ENCODE measurements around the gene DMD.

Gene DMD

GRCh38 chrX:31252133-31252532 is 1959.2 kb downstream of the DMD start:
- no peak for DNase-seq

DNA sequence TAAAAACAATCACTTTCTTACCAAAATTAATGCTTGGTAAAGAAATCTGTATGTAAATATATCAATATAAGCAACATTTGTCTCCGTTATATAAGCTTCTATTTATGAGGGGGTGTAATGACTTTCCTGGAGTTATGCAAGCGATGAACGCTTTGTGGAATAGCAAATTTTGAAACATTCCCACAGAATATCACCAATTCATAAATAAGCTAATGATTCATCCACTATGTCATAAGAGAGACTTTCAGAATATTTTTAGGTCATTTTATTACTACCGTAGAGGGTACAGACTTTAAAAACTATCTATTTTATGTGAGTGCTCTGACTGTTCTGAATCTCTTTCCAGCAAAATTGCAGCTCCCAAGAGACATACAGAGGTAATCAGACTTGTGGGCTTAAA is 1960.0 kb downstream of the DMD start:
- DNase-seq = no peak

DNA sequence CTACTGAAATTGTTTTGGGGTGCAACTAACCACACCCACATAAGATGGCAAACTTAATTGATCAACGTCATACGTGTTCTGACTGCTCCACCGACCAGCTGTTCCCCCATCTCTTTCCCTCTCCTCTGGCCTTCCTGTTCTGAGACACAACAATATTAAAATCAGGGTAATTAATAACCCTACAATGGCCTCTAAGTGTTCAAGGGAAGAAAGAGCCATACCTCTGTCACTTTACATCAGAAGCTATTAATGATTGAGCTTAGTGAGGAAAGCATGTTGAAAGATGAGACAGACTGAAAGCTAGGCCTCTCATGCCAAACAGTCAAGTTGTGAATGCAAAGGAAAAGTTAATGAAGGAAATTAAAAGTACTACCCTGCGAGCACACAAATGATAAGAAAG is 1965.6 kb downstream of the DMD start:
- DNase-seq = no peak

GRCh38 chrX:31243804-31244203 is 1967.5 kb downstream of the DMD start:
- DNase-seq = no peak

- no peak for DNase-seq
Observed at GRCh38 chrX:31240982-31241381, 1970.4 kb downstream of the DMD start.

DNA sequence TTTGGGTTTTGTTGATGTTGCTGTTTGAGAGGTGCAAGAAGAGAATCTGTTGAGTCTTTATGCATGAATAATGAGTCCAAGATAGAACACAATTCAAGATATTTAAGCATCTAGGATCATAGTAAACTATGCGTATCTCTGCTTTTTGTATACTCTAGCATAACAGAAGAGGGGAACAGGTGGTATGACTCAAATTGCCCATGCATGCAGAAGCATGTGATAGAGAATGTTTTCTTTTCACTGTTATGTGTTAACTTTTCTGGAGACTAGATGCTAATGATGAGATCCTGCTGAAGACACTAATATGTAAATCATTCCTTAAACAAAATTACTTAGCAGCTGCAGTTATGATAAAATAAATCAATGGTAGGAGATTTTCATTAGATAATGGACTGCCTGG is 1974.2 kb downstream of the DMD start:
- DNase-seq = no peak

- DNase-seq = no peak
Observed at GRCh38 chrX:31236231-31236630, 1975.1 kb downstream of the DMD start.

GRCh38 chrX:31233941-31234496 is 1977.3 kb downstream of the DMD start:
- no peak for DNase-seq

GRCh38 chrX:31232506-31232905 is 1978.8 kb downstream of the DMD start:
- no peak for DNase-seq

DNA sequence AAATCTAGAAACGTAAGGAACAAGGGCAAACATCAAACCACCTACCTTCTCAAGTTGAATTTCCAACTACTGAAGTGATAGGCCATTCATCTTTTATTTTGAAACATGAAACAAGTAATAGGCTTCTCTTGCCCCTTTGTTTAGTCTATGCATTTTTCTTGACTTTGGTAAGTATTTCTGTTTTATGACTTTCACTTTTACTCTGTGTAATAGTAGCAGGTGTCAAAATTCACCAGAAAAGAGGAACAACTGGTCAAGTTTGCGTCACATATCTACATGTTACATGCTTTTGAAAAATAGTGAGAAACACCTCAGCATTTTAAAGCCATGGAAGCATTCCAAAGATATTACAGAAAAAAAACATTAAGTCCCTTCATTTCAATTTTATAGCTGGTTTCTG is 1982.4 kb downstream of the DMD start:
- peak; percentile 34 for DNase-seq

GRCh38 chrX:31228415-31228832 is 1982.9 kb downstream of the DMD start:
- DNase-seq = no peak

DNA sequence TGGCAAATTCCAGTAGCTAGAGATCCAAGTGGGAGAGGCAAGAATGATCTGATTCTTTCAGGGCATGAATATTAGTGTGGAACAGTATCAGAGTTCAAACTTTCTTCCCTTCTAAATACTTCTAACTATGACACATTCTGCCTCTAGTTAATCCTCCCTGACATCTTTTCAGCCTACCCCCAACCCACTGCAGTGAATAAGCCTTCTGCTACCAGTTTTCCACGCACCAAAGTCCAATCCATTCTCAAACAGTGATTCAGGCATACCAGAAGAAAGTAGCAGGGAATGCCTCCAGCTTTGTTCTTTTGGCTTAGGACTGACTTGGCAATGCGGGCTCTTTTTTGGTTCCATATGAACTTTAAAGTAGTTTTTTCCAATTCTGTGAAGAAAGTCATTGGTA is 1984.1 kb downstream of the DMD start:
- DNase-seq = no peak

GRCh38 chrX:31225819-31226218 is 1985.5 kb downstream of the DMD start:
- no peak for DNase-seq

- DNase-seq = no peak
Observed at GRCh38 chrX:31224381-31225012, 1986.9 kb downstream of the DMD start.

DNA sequence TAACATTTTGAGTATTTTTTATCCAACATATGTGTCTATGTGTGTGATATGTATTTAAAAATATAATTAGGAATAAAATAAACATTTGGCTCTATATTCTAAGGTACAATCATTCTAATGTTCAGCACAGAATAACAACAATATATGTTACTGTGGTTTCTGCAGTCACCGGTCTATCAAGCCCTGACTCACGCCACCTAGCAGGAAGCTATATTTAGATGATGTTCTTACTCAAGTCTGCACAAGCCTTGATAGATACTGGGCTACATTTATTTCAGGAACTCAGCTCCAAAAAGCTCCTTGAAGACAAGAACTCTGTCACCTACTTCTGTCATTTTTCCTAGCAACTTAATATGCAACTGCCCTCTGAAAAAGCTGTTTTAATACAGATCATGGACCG is 1987.5 kb downstream of the DMD start:
- DNase-seq = no peak

- DNase-seq = no peak
Observed at GRCh38 chrX:31222946-31223345, 1988.4 kb downstream of the DMD start.

GRCh38 chrX:31219174-31219573 is 1992.2 kb downstream of the DMD start:
- DNase-seq = no peak

- DNase-seq = no peak
Observed at GRCh38 chrX:31217084-31217483, 1994.3 kb downstream of the DMD start.

DNA sequence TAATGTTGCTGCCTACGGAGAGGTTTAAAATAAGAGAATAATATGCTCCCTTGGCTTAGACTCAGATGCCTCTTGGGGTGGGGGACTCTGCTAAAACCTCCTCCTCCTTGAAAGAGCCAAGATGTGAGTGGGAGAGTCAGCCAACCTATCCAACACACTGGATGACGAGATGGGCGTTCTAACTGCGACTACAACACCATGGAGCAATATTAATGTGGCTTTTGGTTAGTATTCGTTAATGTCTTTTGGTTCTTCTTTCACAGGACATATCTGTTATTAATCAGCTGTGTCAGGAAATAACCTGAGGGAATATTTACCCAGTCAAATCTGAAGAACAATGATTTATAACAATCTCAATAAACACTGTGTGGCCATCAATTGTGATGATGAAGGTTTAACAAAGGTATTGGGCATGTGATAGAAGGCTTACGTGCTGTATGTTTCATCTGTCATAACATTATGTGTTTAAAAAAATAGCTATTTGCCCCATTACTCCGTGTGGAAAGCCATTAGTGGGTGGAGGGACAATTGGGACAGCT is 1996.0 kb downstream of the DMD start:
- no peak for DNase-seq

DNA sequence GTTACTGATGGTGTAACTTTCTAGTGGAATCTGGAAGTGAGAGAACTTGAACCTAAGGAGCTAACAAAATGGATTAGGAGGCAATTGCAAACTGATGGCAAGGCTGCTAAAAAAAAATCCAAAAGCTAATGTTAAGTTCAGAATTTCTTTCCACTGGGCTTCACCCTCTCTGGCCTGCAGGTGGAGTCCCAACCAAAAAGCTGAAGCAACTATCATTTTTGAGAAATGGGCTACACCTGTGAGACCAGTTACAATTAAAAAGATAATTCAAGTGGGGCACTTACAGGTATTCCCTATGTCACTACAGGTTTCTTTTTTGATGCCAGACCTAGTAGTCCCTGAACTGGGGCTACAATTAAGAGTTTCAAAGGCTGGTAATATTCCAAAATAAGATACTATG is 1997.4 kb downstream of the DMD start:
- DNase-seq = peak; percentile 44

DNA sequence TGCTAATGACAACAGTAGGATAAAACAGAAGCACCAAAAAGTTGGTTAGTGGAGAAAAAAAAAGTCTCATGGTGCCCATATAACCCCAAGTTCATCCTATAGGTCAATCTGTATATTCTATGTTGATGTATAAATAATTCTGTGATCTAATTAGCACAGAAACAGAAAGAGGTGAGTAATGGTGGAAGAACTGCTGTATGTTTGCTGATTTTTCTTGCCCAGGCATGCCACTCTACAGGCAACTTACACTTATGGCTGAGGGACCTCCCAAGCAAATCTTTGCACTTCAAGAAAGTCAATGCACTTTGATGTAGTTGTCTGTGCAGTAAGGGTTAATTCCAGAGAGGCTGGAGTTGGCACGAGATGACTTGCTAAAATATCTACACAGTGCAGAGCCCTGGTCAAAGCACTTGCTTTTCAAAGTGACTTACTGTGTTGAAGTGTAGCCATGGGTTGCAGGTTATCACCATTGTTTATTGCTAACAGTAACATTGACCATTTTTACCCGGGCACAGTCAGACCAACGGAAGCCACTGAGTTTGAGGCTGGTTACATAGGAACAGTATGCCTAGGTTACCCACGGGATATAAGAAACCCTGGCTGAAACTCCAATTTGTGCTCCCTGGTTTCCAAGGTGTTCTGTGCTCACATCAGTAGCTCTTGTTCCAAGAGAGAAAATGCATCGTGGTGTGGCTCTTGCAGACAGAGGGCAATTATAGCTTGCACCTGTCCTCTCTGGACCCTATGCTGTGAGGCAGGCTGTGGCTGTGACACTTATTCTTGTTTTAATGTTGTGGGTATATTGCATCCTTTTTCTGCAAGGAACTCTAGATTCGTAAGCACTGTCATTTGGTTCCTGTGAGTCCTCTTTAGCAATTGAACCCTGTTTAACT is 1998.2 kb downstream of the DMD start:
- no peak for DNase-seq

DNA sequence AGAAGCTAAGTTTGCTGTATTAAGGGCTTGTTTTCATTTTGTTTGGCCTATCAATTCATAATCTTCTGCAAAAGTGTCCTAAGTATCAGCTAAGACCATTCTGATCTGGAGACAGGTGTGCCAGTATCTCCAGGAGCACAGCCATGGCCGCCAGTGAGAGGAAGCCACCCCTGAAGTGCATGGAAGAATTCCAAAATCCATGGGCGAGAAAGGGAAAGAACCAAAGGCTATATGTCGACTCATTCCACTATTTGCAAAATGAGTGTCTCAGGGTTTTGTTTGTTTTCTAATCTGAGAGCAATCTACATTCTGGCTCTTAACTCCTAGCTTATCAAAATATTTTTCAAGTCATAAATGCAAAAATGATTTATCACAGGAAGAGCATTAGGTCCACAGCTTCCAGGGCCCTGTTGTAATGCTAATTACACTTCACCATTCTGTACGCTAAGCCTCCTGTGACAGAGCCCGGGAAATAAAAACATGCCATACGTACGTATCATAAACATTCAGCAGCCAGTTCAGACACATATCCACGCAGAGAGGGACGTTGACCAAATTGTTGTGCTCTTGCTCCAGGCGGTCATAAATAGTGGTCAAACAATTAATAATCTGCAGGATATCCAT is 2002.2 kb downstream of the DMD start:
- no peak for DNase-seq

- no peak for DNase-seq
Observed at GRCh38 chrX:31201503-31201902, 2009.8 kb downstream of the DMD start.
